HepG2 (cell line): Measurements from ENCODE around the gene PIP4K2C. TPM values are rescaled to one million over a fixed set of nuclear protein-coding genes. Genes with fewer than 3 reads are reported as not detected.

ENCODE experiments used
- ATAC-seq: fragments of 200-7000 bp; cut with Tn5 transposase; 3 replicates; pipeline ENCODE4 v1.9.1; 2020; ENCODE audit warnings: mild to moderate bottlenecking, moderate library complexity
- BruUV-seq: library from RNA; stranded (reverse); fragments of 400-500 nt; replicated peaks from 2 replicates; lab custom pipeline; 2021; lab: Mats Ljungman, UMichigan
- CTCF ChIA-PET: fragments of 300-600 bp; formaldehyde crosslinking; extraction: SDS; loops from one replicate; lab custom pipeline; 2021; ENCODE audit warnings: low total read pairs, inconsistent platforms, low intra/inter-chr PET ratio; lab: Yijun Ruan, JAX
- POLR2A ChIA-PET: fragments of 350-600 bp; sonication (Branson Sonifier 250); formaldehyde crosslinking; loops from one replicate; lab custom pipeline; 2020; ENCODE audit warnings: antibody characterized with exemption, inconsistent platforms; lab: Yijun Ruan, JAX
- DNase-seq: peaks from one replicate; pipeline ENCODE4 v3.0.0-alpha.2; 2015; ENCODE audit warnings: low spot score
- FAIRE-seq: peaks from 3 replicates; lab custom pipeline; 2011; peaks lifted over from hg19 to GRCh38; lab: Jason Lieb, UNC
- H2AFZ ChIP-seq: one replicate; pipeline ENCODE4 v1.6.1; 2011; ENCODE audit warnings: low read length, inconsistent platforms
- H3K27ac ChIP-seq: fragments of 300-600 bp; 3 replicates; pipeline ENCODE4 v1.8.0; 2011; ENCODE audit warnings: mixed run types, mild to moderate bottlenecking, mixed read lengths, low read length, inconsistent platforms; ENCODE audit not compliant: insufficient read depth; ENCODE audit errors: extremely low read length
- H3K27me3 ChIP-seq, 2 experiments: fragments of 200-600 bp in 1 of 2; 2 replicates in 1 of 2; 3 replicates in 1 of 2; pipeline versions ENCODE4 v1.6.0 to v1.8.0; 2011; ENCODE audit warnings: low read length in 2 of 2, mild to moderate bottlenecking in 2 of 2, moderate library complexity in 2 of 2, inconsistent platforms in 1 of 2; ENCODE audit not compliant: insufficient read depth in 2 of 2, control insufficient read depth in 1 of 2
- H3K36me3 ChIP-seq, 2 experiments: fragments of 200-600 bp in 1 of 2; replicated peaks in 1 of 2; 2 replicates in 1 of 2; 3 replicates in 1 of 2; pipeline versions ENCODE4 v1.5.1 to v1.8.0; 2011; ENCODE audit warnings: low read length in 2 of 2, inconsistent platforms in 1 of 2; ENCODE audit not compliant: insufficient read depth in 2 of 2, control insufficient read depth in 1 of 2
- H3K4me1 ChIP-seq: 2 replicates; pipeline ENCODE4 v1.5.1; 2012; ENCODE audit warnings: low read length, inconsistent platforms; ENCODE audit not compliant: insufficient read depth
- H3K4me2 ChIP-seq: 2 replicates; pipeline ENCODE4 v1.6.0; 2011; ENCODE audit warnings: low read depth, low read length, inconsistent platforms
- H3K4me3 ChIP-seq, 3 experiments: fragments of 200-600 bp in 1 of 3; sonication (generic), shearing (Covaris generic) in 1 of 3; replicated peaks in 1 of 3; 2 replicates each; pipeline ENCODE4 v1.5.1; 2011 to 2016; ENCODE audit warnings: low read length in 3 of 3, inconsistent platforms in 2 of 3, low read depth in 2 of 3, mild to moderate bottlenecking in 2 of 3, control low read depth in 1 of 3, mixed read lengths in 1 of 3; ENCODE audit not compliant: insufficient read depth in 1 of 3
- H3K79me2 ChIP-seq: one replicate; pipeline ENCODE4 v1.6.1; 2011; ENCODE audit warnings: low read length, inconsistent platforms; ENCODE audit not compliant: insufficient read depth
- H3K9ac ChIP-seq: 2 replicates; pipeline ENCODE4 v1.6.0; 2011; ENCODE audit warnings: mild to moderate bottlenecking, low read depth, low read length, inconsistent platforms; ENCODE audit not compliant: insufficient read depth
- H3K9me3 ChIP-seq: 2 replicates; pipeline ENCODE4 v1.5.1; 2012; ENCODE audit warnings: mild to moderate bottlenecking, low read length
- H4K20me1 ChIP-seq: 2 replicates; pipeline ENCODE4 v1.6.0; 2011; ENCODE audit warnings: inconsistent platforms, mild to moderate bottlenecking, low read length, moderate library complexity; ENCODE audit not compliant: insufficient read depth
- ETV6 ChIP-seq: sonication (generic); formaldehyde crosslinking; conservative IDR thresholded peaks from 2 replicates; pipeline ENCODE4 v1.4.0; 2020; ENCODE audit warnings: missing genetic modification reagents
- FOXA1 ChIP-seq, 2 experiments: fragments of 450-650 bp in 1 of 2; sonication (generic) in 1 of 2; formaldehyde crosslinking in 1 of 2; IDR thresholded peaks; 2 replicates each; pipeline versions ENCODE4 v1.4.0 to v1.6.1; 2016 to 2020; ENCODE audit warnings: missing genetic modification reagents in 1 of 2
- GABPA ChIP-seq, 2 experiments: IDR thresholded peaks; 2 replicates each; pipeline ENCODE4 v1.6.1; 2011 to 2016; ENCODE audit warnings: low read depth in 2 of 2, low read length in 1 of 2, missing biosample characterization in 1 of 2, missing genetic modification characterization in 1 of 2
- KAT7 ChIP-seq: IDR thresholded peaks from 2 replicates; pipeline ENCODE4 v1.6.1; 2018; ENCODE audit warnings: borderline replicate concordance, missing compliant biosample characterization
- MAF1 ChIP-seq: sonication (generic); formaldehyde crosslinking; IDR thresholded peaks from 2 replicates; pipeline ENCODE4 v1.5.0; 2020; ENCODE audit warnings: missing genetic modification reagents, borderline replicate concordance
- NFATC3 ChIP-seq: sonication (generic); formaldehyde crosslinking; IDR thresholded peaks from 2 replicates; pipeline ENCODE4 v1.5.1; 2020; ENCODE audit warnings: mild to moderate bottlenecking, missing genetic modification reagents
- REXO4 ChIP-seq: sonication (generic); formaldehyde crosslinking; IDR thresholded peaks from 2 replicates; pipeline ENCODE4 v1.8.0; 2022; ENCODE audit warnings: missing genetic modification reagents, mild to moderate bottlenecking, borderline replicate concordance
- SNRNP70 ChIP-seq: fragments of 200-400 bp; formaldehyde crosslinking; IDR thresholded peaks from 2 replicates; pipeline ENCODE4 v1.6.1; 2017; ENCODE audit warnings: mild to moderate bottlenecking, low read depth, low read length, moderate library complexity
- ZNF501 ChIP-seq: sonication (generic); formaldehyde crosslinking; IDR thresholded peaks from 2 replicates; pipeline ENCODE4 v1.5.1; 2020; ENCODE audit warnings: mild to moderate bottlenecking, moderate library complexity, missing genetic modification reagents
- ZNF562 ChIP-seq: sonication (generic); formaldehyde crosslinking; IDR thresholded peaks from 2 replicates; pipeline ENCODE4 v1.8.0; 2022; ENCODE audit warnings: missing genetic modification reagents, borderline replicate concordance
- ZNF773 ChIP-seq: sonication (generic); formaldehyde crosslinking; IDR thresholded peaks from 2 replicates; pipeline ENCODE4 v1.4.0; 2020; ENCODE audit warnings: missing genetic modification reagents, borderline replicate concordance
- ZNF780A ChIP-seq: sonication (generic); formaldehyde crosslinking; IDR thresholded peaks from 2 replicates; pipeline ENCODE4 v1.8.0; 2022; ENCODE audit warnings: mild to moderate bottlenecking, missing genetic modification reagents, moderate library complexity
- ZSCAN31 ChIP-seq: sonication (generic); formaldehyde crosslinking; IDR thresholded peaks from 2 replicates; pipeline ENCODE4 v1.5.0; 2020; ENCODE audit warnings: low read depth, mild to moderate bottlenecking, missing genetic modification reagents
- WGBS: methylation state at CpG from one replicate; pipeline ENCODE4 v1.1.6; 2017; ENCODE audit warnings: low lambda C conversion rate; 5-methylcytosine and 5-hydroxymethylcytosine counted together
- in situ Hi-C: cut with HindIII; loops from 2 replicates; pipeline ENCODE4 v1.10.0; 2017; ENCODE audit warnings: low pct_unique_long_range_greater_than_20kb; ENCODE audit not compliant: extremely low pct_ligation_motif_present
- intact Hi-C: fragments of 100-400 bp; cut with micrococcal nuclease; formaldehyde crosslinking; loops from one replicate; pipeline ENCODE4 v1.10.0; 2022; ENCODE audit not compliant: unreplicated experiment
- polyA plus RNA-seq, 8 experiments: library from polyadenylated mRNA; depleted of rRNA in 3 of 8; stranded (reverse) in 7 of 8; unstranded in 1 of 8; fragments of >200 nt; fragmentation: Illumina TruSeq in 4 of 8; extraction: Trizol in 4 of 8; gene quantifications; 2 replicates each; pipeline versions ENCODE4 v1.2.1 to v1.2.3, GENCODE V29; 2011 to 2016; ENCODE audit warnings: low read depth in 4 of 8, missing spikeins in 1 of 8, mixed read lengths in 1 of 8; ENCODE audit not compliant: insufficient read depth in 1 of 8
- total RNA-seq, 5 experiments: library from RNA; depleted of rRNA; stranded (reverse); fragments of >200 nt; fragmentation: Illumina TruSeq; extraction: Trizol; gene quantifications; 2 replicates each; pipeline ENCODE4 v1.2.3, GENCODE V29; 2016; ENCODE audit warnings: low read depth in 1 of 5
- TF ChIP-seq, protein P1 (sequence below): sonication (generic); formaldehyde crosslinking; IDR thresholded peaks from 2 replicates; pipeline ENCODE4 v1.5.0; 2020; ENCODE audit warnings: mild to moderate bottlenecking, missing genetic modification reagents
- TF ChIP-seq, protein P2 (sequence below): sonication (generic); formaldehyde crosslinking; IDR thresholded peaks from 2 replicates; pipeline ENCODE4 v1.5.0; 2020; ENCODE audit warnings: mild to moderate bottlenecking, missing genetic modification reagents

PIP4K2C gene
- total and polyA plus RNA-seq, 2 of the 13 experiments (the other 11 are each of a cell fraction or from before 2014, with no cell fraction given) = 23.3 to 26.4 TPM

DNA sequence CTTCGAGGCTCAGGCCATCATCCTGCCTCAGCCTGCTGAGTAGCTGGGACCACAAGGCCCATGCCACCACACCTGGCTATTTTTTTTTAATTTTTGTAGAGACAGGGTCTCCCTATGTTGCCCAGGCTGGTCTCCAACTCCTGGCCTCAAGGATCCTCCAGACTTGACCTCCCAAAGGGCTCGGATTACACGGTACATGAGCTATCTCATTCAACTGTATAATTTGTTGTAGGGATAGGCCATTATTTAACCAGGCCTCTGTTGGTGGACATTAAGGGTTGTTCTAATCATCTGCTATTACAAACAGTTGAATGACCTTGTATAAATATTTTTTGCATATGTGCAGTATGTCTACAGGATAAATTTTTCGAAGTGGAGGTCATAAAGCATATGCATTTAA is 32.1 kb upstream of the PIP4K2C start:
- 54% methylated on average over 4 of the region's 4 CpGs for WGBS
- TF ChIP-seq REXO4 (CRISPR knock-in tag) (no peak), KAT7 (CRISPR knock-in tag) (no peak)
- TF ChIP-seq, protein P1, sequence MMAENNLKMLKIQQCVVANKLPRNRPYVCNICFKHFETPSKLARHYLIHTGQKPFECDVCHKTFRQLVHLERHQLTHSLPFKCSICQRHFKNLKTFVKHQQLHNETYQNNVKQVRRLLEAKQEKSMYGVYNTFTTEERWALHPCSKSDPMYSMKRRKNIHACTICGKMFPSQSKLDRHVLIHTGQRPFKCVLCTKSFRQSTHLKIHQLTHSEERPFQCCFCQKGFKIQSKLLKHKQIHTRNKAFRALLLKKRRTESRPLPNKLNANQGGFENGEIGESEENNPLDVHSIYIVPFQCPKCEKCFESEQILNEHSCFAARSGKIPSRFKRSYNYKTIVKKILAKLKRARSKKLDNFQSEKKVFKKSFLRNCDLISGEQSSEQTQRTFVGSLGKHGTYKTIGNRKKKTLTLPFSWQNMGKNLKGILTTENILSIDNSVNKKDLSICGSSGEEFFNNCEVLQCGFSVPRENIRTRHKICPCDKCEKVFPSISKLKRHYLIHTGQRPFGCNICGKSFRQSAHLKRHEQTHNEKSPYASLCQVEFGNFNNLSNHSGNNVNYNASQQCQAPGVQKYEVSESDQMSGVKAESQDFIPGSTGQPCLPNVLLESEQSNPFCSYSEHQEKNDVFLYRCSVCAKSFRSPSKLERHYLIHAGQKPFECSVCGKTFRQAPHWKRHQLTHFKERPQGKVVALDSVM = peak; percentile 16; the same call in 1 of the 2 replicates
- DNase-seq (no peak), ATAC-seq (no peak), FAIRE-seq (no peak)
- H2AFZ ChIP-seq = no peak overlapping the region
- H4K20me1 ChIP-seq = no peaks in the 10 kb centered on the region
- ChIA-PET CTCF (no interaction called here), POLR2A (no interaction called here)
- in situ Hi-C loops = no loop called here
- no peak overlapping the region for H3K9ac ChIP-seq
- intact Hi-C loops = no loop called here
- no peak overlapping the region for H3K4me2 ChIP-seq
- no peaks in the 10 kb centered on the region for H3K36me3 ChIP-seq
- H3K79me2 ChIP-seq = no peaks in the 10 kb centered on the region
- H3K9me3 ChIP-seq = no peaks in the 10 kb centered on the region
- no peak overlapping the region for H3K4me3 ChIP-seq
- no TSS peak for BruUV-seq
- H3K27me3 ChIP-seq = no peaks in the 10 kb centered on the region
- no peak overlapping the region for H3K27ac ChIP-seq
- H3K4me1 ChIP-seq = no peaks in the 10 kb centered on the region

DNA sequence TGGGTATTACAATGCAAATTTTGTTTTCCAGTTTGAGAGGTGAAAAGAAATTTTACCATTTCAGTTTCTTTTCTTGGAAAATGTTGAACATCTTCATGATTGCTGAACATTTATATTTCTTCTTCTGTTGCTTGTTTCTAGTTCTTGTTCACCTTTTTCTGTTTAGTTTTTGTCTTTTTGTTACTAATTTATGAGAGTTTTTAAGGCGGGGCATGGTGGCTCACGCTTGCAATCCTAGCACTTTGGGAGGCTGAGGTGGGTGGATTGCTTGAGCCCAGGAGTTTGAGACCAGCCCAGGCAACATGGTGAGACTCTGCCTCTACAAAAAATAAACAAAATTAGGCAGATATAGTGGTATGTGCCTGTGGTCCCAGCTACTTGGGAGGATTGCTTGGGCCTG is 30.5 kb upstream of the PIP4K2C start:
- H3K79me2 ChIP-seq = no peaks in the 10 kb centered on the region
- no peaks in the 10 kb centered on the region for H3K36me3 ChIP-seq
- 81% methylated on average over 2 of the region's 2 CpGs for WGBS
- H3K27ac ChIP-seq = no peak overlapping the region
- no peak overlapping the region for H2AFZ ChIP-seq
- H3K9ac ChIP-seq = no peak overlapping the region
- intact Hi-C loops = no loop called here
- no peak for FAIRE-seq
- CTCF ChIA-PET = no interaction called here
- H3K9me3 ChIP-seq = no peaks in the 10 kb centered on the region
- no TSS peak for BruUV-seq
- H3K4me1 ChIP-seq = no peaks in the 10 kb centered on the region
- no peaks in the 10 kb centered on the region for H4K20me1 ChIP-seq
- no peaks in the 10 kb centered on the region for H3K27me3 ChIP-seq
- H3K4me3 ChIP-seq = no peak overlapping the region
- POLR2A ChIA-PET = interaction anchor here (0.7 kb wide), 1 partner anchor 14 kb away, joined by 4 read pairs; no protein-coding TSS in a partner anchor
- in situ Hi-C loops = no loop called here
- H3K4me2 ChIP-seq = no peak overlapping the region
- no peak for DNase-seq
- ATAC-seq = no peak
- TF ChIP-seq ZNF773 (CRISPR knock-in tag) (no peak), ZSCAN31 (CRISPR knock-in tag) (no peak), NFATC3 (CRISPR knock-in tag) (no peak), ETV6 (no peak), ZNF562 (no peak), ZNF501 (CRISPR knock-in tag) (no peak), FOXA1 (IDR thresholded peaks at IDR 0.05) (no peak), FOXA1 (CRISPR knock-in tag; IDR thresholded peaks at IDR 0.05) (no peak), GABPA (IDR thresholded peaks at IDR 0.05; ENCODE audit: low read depth, low read length) (no peak), GABPA (CRISPR knock-in tag; IDR thresholded peaks at IDR 0.05; ENCODE audit: low read depth) (no peak), SNRNP70 (no peak), MAF1 (CRISPR knock-in tag) (no peak), ZNF780A (CRISPR knock-in tag) (no peak)
- TF ChIP-seq, protein P2, sequence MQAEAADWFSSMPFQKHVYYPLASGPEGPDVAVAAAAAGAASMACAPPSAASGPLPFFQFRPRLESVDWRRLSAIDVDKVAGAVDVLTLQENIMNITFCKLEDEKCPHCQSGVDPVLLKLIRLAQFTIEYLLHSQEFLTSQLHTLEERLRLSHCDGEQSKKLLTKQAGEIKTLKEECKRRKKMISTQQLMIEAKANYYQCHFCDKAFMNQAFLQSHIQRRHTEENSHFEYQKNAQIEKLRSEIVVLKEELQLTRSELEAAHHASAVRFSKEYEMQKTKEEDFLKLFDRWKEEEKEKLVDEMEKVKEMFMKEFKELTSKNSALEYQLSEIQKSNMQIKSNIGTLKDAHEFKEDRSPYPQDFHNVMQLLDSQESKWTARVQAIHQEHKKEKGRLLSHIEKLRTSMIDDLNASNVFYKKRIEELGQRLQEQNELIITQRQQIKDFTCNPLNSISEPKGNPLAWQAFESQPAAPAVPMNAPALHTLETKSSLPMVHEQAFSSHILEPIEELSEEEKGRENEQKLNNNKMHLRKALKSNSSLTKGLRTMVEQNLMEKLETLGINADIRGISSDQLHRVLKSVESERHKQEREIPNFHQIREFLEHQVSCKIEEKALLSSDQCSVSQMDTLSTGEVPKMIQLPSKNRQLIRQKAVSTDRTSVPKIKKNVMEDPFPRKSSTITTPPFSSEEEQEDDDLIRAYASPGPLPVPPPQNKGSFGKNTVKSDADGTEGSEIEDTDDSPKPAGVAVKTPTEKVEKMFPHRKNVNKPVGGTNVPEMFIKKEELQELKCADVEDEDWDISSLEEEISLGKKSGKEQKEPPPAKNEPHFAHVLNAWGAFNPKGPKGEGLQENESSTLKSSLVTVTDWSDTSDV = no peak
